Measurements from ENCODE around the gene SHISAL1. TPM values are rescaled to one million over a fixed set of nuclear protein-coding genes. Genes with fewer than 3 reads are reported as not detected.

Gene SHISAL1
- total RNA-seq, 8 experiments from 2014 or later: 0.17 to 21.5 (median 3.5) TPM

DNA sequence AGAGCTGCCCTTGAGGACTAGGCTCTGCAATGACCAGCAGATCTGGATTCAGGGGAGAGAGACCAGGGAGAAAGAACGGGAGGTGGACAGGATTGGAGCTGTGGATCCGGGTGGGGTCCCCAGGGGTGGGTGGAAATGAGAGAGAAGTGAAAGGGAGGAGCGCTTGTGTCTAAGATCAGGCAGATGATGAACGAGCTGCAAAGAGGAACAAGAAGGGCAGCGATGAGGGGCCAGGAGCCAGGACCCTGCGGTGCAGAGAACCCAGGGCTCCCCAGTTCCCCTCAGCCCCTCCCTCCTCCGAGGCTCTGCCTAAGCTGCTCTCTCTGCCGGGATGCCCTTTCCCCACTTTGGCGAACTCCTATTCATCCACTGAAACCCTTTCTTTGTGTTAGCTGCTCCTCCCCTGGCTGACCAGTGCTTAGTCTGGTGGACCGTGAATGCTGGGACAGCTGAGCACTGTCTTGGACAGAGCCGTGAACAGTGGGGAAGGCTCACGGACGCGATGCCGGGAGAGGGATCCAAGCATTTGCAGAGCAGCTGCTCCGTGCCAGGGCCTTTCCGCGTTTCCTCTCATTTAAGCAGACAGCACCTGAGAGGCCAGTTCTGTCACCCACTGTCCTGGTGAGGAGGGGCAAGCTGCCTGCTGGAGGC is 35.9 kb downstream of the SHISAL1 start:
- peak in 3 of 8 experiments; percentile 43 to 53 (median 51) for ATAC-seq (replicated peaks in 6 of 8)
- Histone ChIP-seq H3K4me1 (replicated peaks in 1 of 2) (peaks cover 62 to 64% of the 10 kb centered on the region in 2 donors), H3K27ac (peak overlapping the region in 1 of 2 donors; percentile 31), H3K4me3 (no peak overlapping the region)
- WGBS, 10 experiments: 34 to 100% (median 64%) methylated on average over 1 to 8 of the region's 18 CpGs; no CpG with 5 or more reads in 3 of the 10 experiments
- in situ Hi-C loops (cut with MboI; ENCODE audit: low pct_unique_long_range_greater_than_20kb in 2 of 9, low sequenced_read_pairs in 9 of 9, unreplicated experiment in 9 of 9): no loop called here

DNA sequence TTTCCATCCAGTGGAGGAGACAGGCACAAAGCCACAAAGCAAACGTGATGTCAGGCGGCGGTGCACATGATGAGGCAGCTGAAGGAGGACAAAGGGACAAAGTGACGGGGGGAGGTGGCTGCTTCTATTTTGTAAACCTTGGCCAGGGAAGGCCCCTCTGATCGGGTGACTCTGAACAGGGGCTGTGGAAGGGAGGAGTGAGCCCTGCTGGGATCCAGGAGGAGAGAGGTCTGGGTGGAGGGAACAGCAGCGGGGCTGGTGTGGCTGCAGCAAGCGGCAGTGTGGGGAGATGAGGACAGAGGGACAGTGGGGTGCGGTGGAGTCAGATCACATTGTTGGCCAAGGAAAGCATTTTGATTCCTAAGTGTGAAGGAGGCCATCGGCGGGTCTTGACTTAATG is 36.7 kb downstream of the SHISAL1 start:
- peaks cover 66 to 69% of the 10 kb centered on the region in 2 donors for H3K4me1 ChIP-seq (replicated peaks in 1 of 2)
- peak in 4 of 8 experiments; percentile 13 to 42 (median 31) for ATAC-seq (replicated peaks in 6 of 8)
- H3K4me3 ChIP-seq: no peak overlapping the region
- H3K27ac ChIP-seq: no peak overlapping the region
- in situ Hi-C loops (cut with MboI; ENCODE audit: low pct_unique_long_range_greater_than_20kb in 2 of 9, low sequenced_read_pairs in 9 of 9, unreplicated experiment in 9 of 9): no loop called here
- 0 to 100% (median 50%) methylated on average over 1 to 9 of the region's 10 CpGs; no CpG with 5 or more reads in 3 of the 10 experiments for whole genome bisulfite sequencing, 10 experiments

DNA sequence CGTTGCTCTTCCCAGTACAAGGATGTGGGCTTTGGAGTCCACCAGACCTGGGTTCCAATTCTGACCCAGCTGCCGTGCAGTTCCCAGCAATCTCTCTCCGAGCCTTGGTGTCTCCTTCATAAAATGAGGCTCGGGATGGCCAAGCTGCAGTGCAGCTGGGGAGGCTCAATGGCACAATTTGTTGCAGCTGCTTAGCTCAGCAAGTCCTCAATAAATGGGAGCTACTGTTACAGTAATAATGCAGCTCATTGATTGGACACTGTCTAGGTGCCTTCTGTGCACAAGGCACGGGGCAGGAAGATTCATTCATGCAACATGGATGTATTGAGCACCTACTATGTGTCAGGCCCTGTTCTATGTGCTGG is 37.1 kb downstream of the SHISAL1 start:
- ATAC-seq (replicated peaks in 6 of 8): no peak
- H3K4me3 ChIP-seq: no peak overlapping the region
- H3K4me1 ChIP-seq (replicated peaks in 1 of 2): peaks cover 66 to 70% of the 10 kb centered on the region in 2 donors
- no peak overlapping the region for H3K27ac ChIP-seq
- in situ Hi-C loops (cut with MboI; ENCODE audit: low pct_unique_long_range_greater_than_20kb in 2 of 9, low sequenced_read_pairs in 9 of 9, unreplicated experiment in 9 of 9): no loop called here
- WGBS, 10 experiments: 17 to 83% (median 80%) methylated on average over 1 of the region's 5 CpGs; no CpG with 5 or more reads in 7 of the 10 experiments

DNA sequence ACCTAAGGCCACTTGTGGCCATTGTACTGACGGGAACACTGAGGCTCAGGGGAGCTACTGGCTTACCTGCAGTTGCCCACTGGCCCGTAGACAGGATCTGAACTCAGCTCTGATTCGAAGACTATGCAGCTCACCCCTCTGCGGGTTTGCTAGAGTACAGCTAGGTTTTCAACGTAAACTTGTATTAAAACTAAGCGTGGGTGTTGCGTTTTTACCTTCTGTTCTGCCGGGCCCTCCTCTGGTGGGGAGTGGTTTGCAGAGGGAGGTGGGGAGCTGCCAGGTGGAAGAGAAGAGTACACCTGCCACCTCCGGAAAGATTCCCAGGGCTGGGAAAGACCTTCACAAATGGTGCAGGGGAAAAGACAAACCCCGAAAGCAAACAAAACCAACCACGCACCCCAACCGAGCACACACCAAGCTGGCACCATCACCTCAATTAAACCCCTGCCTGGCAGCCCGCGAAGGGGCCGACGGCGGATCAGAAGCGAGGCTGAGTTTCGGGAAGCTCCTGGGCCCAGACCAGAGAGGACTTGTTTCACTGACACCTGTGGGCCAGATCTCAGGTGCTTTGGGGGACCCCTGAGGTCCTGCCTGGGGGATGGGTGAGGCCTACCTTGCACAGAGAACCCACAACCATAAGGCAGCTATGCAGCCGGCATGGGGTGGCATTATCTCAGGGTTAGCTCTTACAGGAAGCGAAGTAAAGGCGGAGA is 37.7 kb downstream of the SHISAL1 start:
- H3K4me1 ChIP-seq (replicated peaks in 1 of 2): peaks cover 66 to 73% of the 10 kb centered on the region in 2 donors
- H3K27ac ChIP-seq: no peak overlapping the region
- WGBS, 10 experiments: 80 to 100% (median 93%) methylated on average over 1 to 15 of the region's 22 CpGs; no CpG with 5 or more reads in 4 of the 10 experiments
- in situ Hi-C loops (cut with MboI; ENCODE audit: low pct_unique_long_range_greater_than_20kb in 2 of 9, low sequenced_read_pairs in 9 of 9, unreplicated experiment in 9 of 9): no loop called here
- no peak for ATAC-seq (replicated peaks in 6 of 8)
- no peak overlapping the region for H3K4me3 ChIP-seq

DNA sequence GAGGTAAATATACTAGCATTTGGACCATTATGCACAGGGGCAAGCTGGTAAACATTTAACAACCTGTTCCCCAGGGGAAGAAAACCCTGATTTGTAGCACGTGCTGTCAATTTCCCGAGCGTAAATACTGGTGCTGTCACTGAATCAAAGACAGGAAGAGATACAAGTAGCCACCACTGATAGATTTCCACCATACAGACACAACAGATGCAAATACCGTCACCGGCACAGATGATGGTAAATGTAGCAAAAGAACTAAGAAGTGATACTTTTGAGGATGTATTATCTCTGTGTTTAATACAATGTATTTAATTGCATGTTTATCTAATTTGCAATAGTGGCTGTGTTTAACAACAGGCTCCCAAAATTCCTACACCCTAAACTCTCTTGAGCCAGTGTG is 39.6 kb downstream of the SHISAL1 start:
- H3K4me1 ChIP-seq (replicated peaks in 1 of 2): peaks cover 58 to 63% of the 10 kb centered on the region in 2 donors
- in situ Hi-C loops (cut with MboI; ENCODE audit: low pct_unique_long_range_greater_than_20kb in 2 of 9, low sequenced_read_pairs in 9 of 9, unreplicated experiment in 9 of 9): no loop called here
- peak in 1 of 8 experiments; percentile 36 for ATAC-seq (replicated peaks in 6 of 8)
- WGBS, 10 experiments: 29 to 92% (median 69%) methylated on average over 1 to 4 of the region's 5 CpGs; no CpG with 5 or more reads in 4 of the 10 experiments
- H3K4me3 ChIP-seq: no peak overlapping the region
- no peak overlapping the region for H3K27ac ChIP-seq

DNA sequence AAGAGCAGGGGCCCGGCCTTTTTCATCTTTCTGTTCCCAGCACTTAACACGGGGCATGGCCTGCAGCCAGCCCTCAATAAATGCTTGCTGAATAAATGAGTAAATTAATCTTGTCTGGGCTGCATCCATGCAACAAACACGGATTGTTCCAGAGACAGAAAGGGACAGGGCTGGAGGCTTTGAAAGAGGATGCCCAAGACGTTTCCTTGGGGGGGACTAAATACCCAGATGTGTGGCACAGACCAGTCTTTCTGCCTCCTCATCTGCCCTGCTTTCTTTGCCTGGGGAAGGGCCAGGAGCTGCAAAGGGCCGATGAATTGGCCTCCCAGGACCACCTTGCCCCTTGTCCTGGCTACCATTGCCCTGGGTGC is 40.4 kb downstream of the SHISAL1 start:
- Histone ChIP-seq H3K4me3 (no peak overlapping the region), H3K4me1 (replicated peaks in 1 of 2) (peaks cover 51 to 61% of the 10 kb centered on the region in 2 donors), H3K27ac (peak overlapping the region; percentile 42 to 72)
- in situ Hi-C loops (cut with MboI; ENCODE audit: low pct_unique_long_range_greater_than_20kb in 2 of 9, low sequenced_read_pairs in 9 of 9, unreplicated experiment in 9 of 9): no loop called here
- 0 to 20% (median 5%) methylated on average over 1 to 3 of the region's 5 CpGs; no CpG with 5 or more reads in 6 of the 10 experiments for WGBS, 10 experiments
- peak in 6 of 8 experiments; percentile 35 to 75 (median 66) for ATAC-seq (replicated peaks in 6 of 8)

DNA sequence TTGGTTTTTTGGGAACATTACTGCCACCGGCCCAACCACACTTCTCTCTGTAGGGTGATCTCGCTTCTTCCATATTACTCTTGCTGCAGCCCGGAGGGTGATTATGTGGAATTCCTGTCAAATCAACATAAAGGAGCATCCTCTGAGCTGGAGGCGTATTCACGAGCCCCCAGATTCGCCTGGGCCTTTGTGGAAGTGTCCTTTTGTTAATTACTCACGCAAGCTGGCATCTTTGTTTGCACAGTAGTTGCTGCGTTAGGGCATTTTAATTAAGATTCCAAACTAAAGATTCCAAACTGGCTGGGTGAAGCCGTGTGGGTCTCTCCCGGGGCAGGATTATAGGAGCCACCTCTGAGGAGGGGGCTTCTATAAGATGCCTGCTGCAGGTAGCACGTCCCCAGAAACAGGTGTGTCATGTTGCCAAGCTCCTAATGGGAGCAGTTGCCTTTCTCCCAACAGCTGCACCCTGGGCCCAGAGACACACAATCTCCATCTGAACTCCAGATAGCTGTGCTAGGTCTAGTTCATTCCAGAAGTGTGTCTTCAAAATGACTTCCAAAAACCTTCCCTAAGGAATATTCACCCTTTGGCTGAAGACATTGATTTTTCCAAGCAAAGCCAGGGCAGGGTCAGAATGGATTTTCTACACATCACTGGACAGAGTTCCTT is 40.9 kb downstream of the SHISAL1 start:
- in situ Hi-C loops (cut with MboI; ENCODE audit: low pct_unique_long_range_greater_than_20kb in 2 of 9, low sequenced_read_pairs in 9 of 9, unreplicated experiment in 9 of 9): no loop called here
- peak in 6 of 8 experiments; percentile 24 to 51 (median 39) for ATAC-seq (replicated peaks in 6 of 8)

DNA sequence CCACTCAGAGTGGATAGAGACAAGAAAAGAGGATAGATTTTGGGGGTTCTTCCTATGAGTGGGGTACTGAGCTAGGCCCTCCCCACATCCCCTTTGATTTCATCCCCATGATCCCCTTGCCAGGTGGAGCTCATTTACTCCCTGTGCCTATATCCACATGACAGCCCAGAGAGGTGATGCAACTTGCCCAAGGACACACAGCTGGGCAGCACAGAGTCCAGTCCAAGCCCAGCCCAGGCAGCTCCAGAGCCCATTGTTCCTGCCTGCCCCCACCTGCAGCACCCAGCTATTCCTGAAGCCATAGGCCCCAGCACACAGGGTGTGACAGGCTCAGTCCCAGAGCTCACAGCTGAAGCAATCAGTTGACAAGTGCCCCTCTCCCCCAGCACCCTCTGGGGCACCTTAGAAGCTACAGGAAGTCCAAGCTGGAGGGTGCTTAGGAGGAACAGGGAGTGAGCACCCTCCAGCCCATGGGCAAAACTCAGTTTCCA is 41.7 kb downstream of the SHISAL1 start:
- in situ Hi-C loops (cut with MboI; ENCODE audit: low pct_unique_long_range_greater_than_20kb in 2 of 9, low sequenced_read_pairs in 9 of 9, unreplicated experiment in 9 of 9): no loop called here
- H3K4me3 ChIP-seq: no peak overlapping the region
- ATAC-seq (replicated peaks in 6 of 8): no peak
- H3K27ac ChIP-seq: peak overlapping the region in 1 of 2 donors; percentile 75
- peaks cover 37 to 48% of the 10 kb centered on the region in 2 donors for H3K4me1 ChIP-seq (replicated peaks in 1 of 2)

More for the DNA sequence above, 40.9 kb downstream of the SHISAL1 start:
- 20 to 82% (median 42%) methylated on average over 1 to 10 of the region's 11 CpGs; no CpG with 5 or more reads in 4 of the 10 experiments for WGBS, 10 experiments
- H3K27ac ChIP-seq: peak overlapping the region; percentile 42 to 75
- H3K4me3 ChIP-seq: no peak overlapping the region
- H3K4me1 ChIP-seq (replicated peaks in 1 of 2): peaks cover 45 to 56% of the 10 kb centered on the region in 2 donors

DNA sequence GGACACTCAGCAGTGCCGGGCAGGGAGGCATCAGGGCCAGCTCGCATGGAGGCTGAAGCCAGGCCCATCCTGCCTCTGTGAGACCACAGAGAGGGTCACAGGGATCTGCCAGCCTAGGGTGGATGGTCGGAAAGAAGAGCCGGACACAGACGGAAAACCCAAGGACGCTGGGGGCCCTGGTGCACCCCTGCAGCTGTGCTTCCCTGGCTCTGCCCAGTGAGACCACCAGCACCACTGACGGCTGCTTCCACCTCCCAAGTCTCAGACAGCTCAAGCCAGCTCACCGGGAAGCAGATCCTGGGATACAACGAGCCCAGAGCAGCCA is 42.2 kb downstream of the SHISAL1 start:
- H3K4me3 ChIP-seq: no peak overlapping the region
- H3K27ac ChIP-seq: no peak overlapping the region
- in situ Hi-C loops (cut with MboI; ENCODE audit: low pct_unique_long_range_greater_than_20kb in 2 of 9, low sequenced_read_pairs in 9 of 9, unreplicated experiment in 9 of 9): no loop called here
- 40 to 100% (median 85%) methylated on average over 1 to 6 of the region's 9 CpGs; no CpG with 5 or more reads in 5 of the 10 experiments for WGBS, 10 experiments
- peaks cover 32 to 42% of the 10 kb centered on the region in 2 donors for H3K4me1 ChIP-seq (replicated peaks in 1 of 2)
- no peak for ATAC-seq (replicated peaks in 6 of 8)

DNA sequence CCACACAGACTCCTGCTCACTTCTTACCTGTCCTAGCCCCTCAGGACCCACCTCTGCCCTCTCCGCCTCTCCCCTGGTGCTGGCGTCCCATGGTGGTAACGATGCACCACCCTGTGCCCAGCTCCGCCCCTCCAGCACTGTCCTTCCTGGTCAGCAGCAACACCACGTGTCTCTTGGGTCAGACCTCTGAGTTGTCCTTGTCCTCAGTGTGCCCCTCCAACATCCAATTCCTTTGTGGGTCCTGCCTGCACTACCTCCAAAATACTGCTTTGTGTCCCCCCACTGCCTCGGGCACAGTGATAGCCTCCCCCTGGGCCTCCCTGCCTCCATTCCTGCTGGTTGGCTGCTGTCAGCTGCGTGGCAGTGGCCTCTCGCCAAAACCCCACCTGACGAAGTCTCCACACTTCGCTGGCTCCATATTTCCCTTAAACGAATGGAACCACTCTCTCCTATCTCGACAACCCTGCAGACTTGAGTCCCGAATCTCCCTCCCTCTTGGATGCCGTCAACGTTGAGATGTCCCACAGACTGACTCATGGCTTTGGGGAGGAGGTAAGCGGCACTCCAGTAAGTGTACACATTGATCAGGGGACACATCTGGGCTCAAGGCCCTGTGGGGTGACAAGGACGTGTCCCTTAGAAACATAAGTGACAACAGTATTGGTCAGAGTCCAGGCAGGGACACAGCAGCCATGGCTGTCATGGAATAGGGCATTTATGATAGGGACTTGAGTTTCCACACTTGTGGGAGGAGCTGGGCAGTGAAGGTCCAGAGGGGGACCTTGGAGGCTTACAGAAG is 42.8 kb downstream of the SHISAL1 start:
- ATAC-seq (replicated peaks in 6 of 8): no peak
- H3K4me1 ChIP-seq (replicated peaks in 1 of 2): peaks cover 31 to 42% of the 10 kb centered on the region in 2 donors
- in situ Hi-C loops (cut with MboI; ENCODE audit: low pct_unique_long_range_greater_than_20kb in 2 of 9, low sequenced_read_pairs in 9 of 9, unreplicated experiment in 9 of 9): no loop called here
- H3K4me3 ChIP-seq: no peak overlapping the region
- no peak overlapping the region for H3K27ac ChIP-seq
- 80 to 100% (median 90%) methylated on average over 1 to 7 of the region's 17 CpGs; no CpG with 5 or more reads in 4 of the 10 experiments for WGBS, 10 experiments

DNA sequence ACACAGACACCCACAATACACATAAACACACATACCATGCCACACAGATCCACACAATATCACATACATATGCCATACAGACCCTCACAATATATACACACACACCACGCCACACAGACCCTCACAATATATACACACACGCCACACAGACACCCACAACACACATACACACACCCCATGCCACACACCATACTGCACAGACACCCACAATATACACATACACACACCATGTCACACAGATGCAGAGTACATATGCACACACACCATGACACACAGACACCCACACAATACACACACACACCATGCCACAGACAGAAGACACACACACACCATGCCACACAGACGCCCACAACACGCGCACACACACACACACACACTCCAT is 43.6 kb downstream of the SHISAL1 start:
- ATAC-seq (replicated peaks in 6 of 8): no peak
- Histone ChIP-seq H3K27ac (no peak overlapping the region), H3K4me1 (replicated peaks in 1 of 2) (peaks cover 31 to 42% of the 10 kb centered on the region in 2 donors), H3K4me3 (no peak overlapping the region)
- 60 to 100% (median 100%) methylated on average over 1 to 3 of the region's 5 CpGs; no CpG with 5 or more reads in 3 of the 10 experiments for WGBS, 10 experiments
- in situ Hi-C loops (cut with MboI; ENCODE audit: low pct_unique_long_range_greater_than_20kb in 2 of 9, low sequenced_read_pairs in 9 of 9, unreplicated experiment in 9 of 9): no loop called here

DNA sequence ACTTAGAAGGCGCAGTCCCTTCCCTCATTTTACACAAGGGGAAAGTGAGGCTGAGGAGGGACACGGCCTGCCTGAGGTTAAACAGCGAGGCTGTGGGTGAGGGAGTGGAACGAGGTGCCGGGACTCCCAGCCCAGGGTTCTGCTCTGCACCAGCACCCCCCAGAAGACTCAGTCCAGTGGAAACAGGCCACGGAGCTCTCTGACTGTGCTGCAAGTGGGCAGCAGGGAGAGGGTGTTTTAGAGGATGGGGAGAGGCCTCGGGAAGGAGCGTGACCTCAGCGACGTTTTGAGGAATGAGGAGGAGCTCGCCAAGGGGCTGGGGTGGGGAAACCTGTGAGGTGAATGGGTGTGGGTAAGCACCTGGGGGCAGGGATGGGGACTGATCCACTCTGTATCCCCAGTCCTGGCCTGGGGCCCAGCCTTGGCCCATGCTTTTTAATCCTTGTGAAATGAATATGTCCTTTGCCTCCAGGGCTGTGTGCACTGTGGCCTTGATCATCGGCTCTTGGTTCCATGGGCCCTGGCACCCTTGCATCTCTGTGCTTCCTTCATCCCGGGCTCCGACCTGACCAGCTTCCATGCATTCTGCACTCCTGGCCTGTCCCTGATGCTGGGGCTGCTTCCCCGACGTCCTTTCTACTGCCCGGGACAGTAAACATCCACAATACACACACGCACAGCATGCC is 44.2 kb downstream of the SHISAL1 start:
- H3K4me1 ChIP-seq (replicated peaks in 1 of 2): peaks cover 28 to 39% of the 10 kb centered on the region in 2 donors
- H3K4me3 ChIP-seq: no peak overlapping the region
- peak in 1 of 8 experiments; percentile 37 for ATAC-seq (replicated peaks in 6 of 8)
- in situ Hi-C loops (cut with MboI; ENCODE audit: low pct_unique_long_range_greater_than_20kb in 2 of 9, low sequenced_read_pairs in 9 of 9, unreplicated experiment in 9 of 9): no loop called here
- H3K27ac ChIP-seq: no peak overlapping the region
- WGBS, 10 experiments: 71 to 82% (median 76%) methylated on average over 1 to 9 of the region's 18 CpGs; no CpG with 5 or more reads in 4 of the 10 experiments
